Measurements from ENCODE around the gene PRKCE.

DNA sequence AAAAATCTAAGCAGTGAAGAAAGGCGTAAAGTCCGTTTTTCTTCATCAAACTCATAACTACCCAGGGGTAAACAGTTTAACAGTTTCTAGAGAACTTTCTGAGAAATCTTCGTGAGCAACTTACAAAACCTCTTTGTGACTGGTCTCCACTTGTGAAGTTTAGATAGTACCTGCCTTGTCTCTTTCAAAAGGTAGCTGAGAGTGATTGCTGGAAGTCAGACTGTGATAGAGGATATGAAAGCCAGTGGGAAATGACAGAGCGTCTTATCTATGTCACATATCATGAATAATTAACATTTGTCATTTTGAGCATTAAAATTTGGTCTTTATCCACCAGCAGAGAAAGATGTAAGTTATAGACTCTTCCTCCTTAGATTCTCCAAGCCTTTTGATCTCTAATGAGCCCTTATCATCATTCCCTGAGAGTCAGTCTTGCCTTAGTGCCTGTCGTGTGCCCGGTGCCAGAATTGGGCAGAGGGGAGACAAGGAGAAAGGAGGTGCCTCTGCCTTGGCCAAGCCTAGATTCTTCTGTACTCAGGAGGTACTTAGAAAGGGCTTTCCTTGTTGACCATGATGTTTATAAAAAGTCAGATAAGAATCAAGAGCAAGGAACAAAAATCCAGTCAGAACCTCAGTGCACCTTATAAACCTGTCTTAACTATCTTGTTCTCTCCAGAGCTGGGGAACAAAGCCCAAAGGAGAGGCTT, 440.6 kb downstream of the PRKCE start:
- TF ChIP-seq, protein P1, sequence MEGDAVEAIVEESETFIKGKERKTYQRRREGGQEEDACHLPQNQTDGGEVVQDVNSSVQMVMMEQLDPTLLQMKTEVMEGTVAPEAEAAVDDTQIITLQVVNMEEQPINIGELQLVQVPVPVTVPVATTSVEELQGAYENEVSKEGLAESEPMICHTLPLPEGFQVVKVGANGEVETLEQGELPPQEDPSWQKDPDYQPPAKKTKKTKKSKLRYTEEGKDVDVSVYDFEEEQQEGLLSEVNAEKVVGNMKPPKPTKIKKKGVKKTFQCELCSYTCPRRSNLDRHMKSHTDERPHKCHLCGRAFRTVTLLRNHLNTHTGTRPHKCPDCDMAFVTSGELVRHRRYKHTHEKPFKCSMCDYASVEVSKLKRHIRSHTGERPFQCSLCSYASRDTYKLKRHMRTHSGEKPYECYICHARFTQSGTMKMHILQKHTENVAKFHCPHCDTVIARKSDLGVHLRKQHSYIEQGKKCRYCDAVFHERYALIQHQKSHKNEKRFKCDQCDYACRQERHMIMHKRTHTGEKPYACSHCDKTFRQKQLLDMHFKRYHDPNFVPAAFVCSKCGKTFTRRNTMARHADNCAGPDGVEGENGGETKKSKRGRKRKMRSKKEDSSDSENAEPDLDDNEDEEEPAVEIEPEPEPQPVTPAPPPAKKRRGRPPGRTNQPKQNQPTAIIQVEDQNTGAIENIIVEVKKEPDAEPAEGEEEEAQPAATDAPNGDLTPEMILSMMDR (IDR thresholded peaks at IDR 0.05): no peak
- peak; percentile 75 for TF ChIP-seq POLR2AphosphoS5 (IDR thresholded peaks at IDR 0.05)
- TF ChIP-seq POLR2A (IDR thresholded peaks at IDR 0.05): no peak
